Endothelial cell (in vitro differentiated cells): Measurements from ENCODE around the gene CLPX. TPM values are rescaled to one million over a fixed set of nuclear protein-coding genes. Genes with fewer than 3 reads are reported as not detected.

Source experiments
- DNase-seq: peaks from one replicate; pipeline ENCODE4 v3.0.0; 2021; ENCODE audit warnings: low spot score
- H3K27ac Mint-ChIP-seq: one replicate; pipeline ENCODE4 v1.8.0; 2021; ENCODE audit warnings: mixed read lengths, inconsistent platforms; ENCODE audit not compliant: unreplicated experiment
- H3K27me3 Mint-ChIP-seq: one replicate; pipeline ENCODE4 v1.8.0; 2021; ENCODE audit warnings: mild to moderate bottlenecking, moderate library complexity, mixed read lengths, inconsistent platforms; ENCODE audit not compliant: unreplicated experiment
- H3K36me3 Mint-ChIP-seq: one replicate; pipeline ENCODE4 v1.8.0; 2021; ENCODE audit warnings: mild to moderate bottlenecking, low read depth, mixed read lengths, inconsistent platforms; ENCODE audit not compliant: unreplicated experiment
- H3K4me1 Mint-ChIP-seq: one replicate; pipeline ENCODE4 v1.8.0; 2021; ENCODE audit warnings: mild to moderate bottlenecking, mixed read lengths, inconsistent platforms; ENCODE audit not compliant: unreplicated experiment
- H3K4me3 Mint-ChIP-seq: one replicate; pipeline ENCODE4 v1.8.0; 2021; ENCODE audit warnings: mild to moderate bottlenecking, mixed read lengths, inconsistent platforms; ENCODE audit not compliant: unreplicated experiment
- H3K9me3 Mint-ChIP-seq: one replicate; pipeline ENCODE4 v1.8.0; 2021; ENCODE audit warnings: mixed read lengths, inconsistent platforms; ENCODE audit not compliant: unreplicated experiment
- CTCF ChIP-seq: fragments of 200-600 bp; sonication (generic); IDR thresholded peaks from one replicate; pipeline ENCODE4 v1.5.0; 2021; ENCODE audit warnings: antibody characterized with exemption; ENCODE audit not compliant: unreplicated experiment
- total RNA-seq: library from RNA; stranded (reverse); fragmentation: NEBNext Ultra II Directional; extraction: Animal tissue kit (Norgen Biotek cat#: 25700); gene quantifications from one replicate; pipeline ENCODE4 v1.2.1, GENCODE V29; 2021; ENCODE audit not compliant: unreplicated experiment

The CLPX gene
- total RNA-seq, 1 donor from 2014 or later = 52.1 TPM

GRCh38 chr15:65212097-65212496 lies 27.0 kb upstream of the CLPX start:
- Mint-ChIP-seq H3K27ac (no peak overlapping the region), H3K4me1 (no peaks in the 10 kb centered on the region), H3K36me3 (no peaks in the 10 kb centered on the region), H3K27me3 (peaks cover 3% of the 10 kb centered on the region), H3K4me3 (no peak overlapping the region), H3K9me3 (no peaks in the 10 kb centered on the region)
- peak; percentile 54 for TF ChIP-seq CTCF
- peak; percentile 37 for DNase-seq

DNA sequence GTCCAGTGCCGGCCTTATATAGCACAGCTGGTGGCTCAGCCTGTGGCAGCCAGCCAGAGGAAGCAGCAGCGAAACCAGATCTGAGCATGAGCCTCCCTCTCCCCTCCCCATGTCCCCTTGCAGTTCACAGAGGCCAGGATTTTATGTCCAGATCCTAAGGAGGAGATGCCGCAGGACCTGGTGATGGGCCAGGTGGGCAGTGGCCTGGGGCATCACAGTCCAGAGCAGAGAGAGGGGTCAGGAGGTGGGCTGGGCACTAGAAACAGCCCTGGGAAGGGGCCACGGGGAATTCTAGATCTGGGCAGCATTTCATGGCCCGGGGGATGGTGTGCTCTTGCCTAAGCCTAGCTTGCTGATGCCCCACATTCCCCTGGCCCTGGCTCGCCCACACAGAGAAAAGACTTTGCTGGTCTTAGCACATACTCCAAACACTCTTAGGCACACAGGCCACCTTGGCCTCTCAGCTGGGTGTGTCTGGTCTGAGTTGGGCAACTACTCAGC lies 26.4 kb upstream of the CLPX start:
- H3K27ac Mint-ChIP-seq = no peak overlapping the region
- no peak for DNase-seq
- H3K9me3 Mint-ChIP-seq = no peaks in the 10 kb centered on the region
- H3K4me3 Mint-ChIP-seq = no peak overlapping the region
- no peak for TF ChIP-seq CTCF
- no peaks in the 10 kb centered on the region for H3K36me3 Mint-ChIP-seq
- no peaks in the 10 kb centered on the region for H3K4me1 Mint-ChIP-seq
- H3K27me3 Mint-ChIP-seq = peaks cover 5% of the 10 kb centered on the region

GRCh38 chr15:65210770-65211481 lies 25.8 kb upstream of the CLPX start, which contains the start of gene CILP:
CILP (minus strand) TSS chr15:65211473; CDS start chr15:65209755, 1,718 bp downstream.
- TF ChIP-seq CTCF = no peak
- Mint-ChIP-seq H3K36me3 (no peaks in the 10 kb centered on the region), H3K27ac (no peak within 1 kb of the TSS), H3K27me3 (peaks cover 4% of the 10 kb centered on the region), H3K4me1 (no peaks in the 10 kb centered on the region), H3K4me3 (no peak within 1 kb of the TSS), H3K9me3 (no peaks in the 10 kb centered on the region)
- no peak for DNase-seq

- H3K27ac Mint-ChIP-seq = no peak overlapping the region
Observed at GRCh38 chr15:65209701-65210643, 24.8 kb upstream of the CLPX start.

More at GRCh38 chr15:65209701-65210643, 24.8 kb upstream of the CLPX start:
- DNase-seq = no peak
- TF ChIP-seq CTCF = no peak
- Mint-ChIP-seq H3K36me3 (no peaks in the 10 kb centered on the region), H3K9me3 (no peaks in the 10 kb centered on the region), H3K4me1 (no peaks in the 10 kb centered on the region), H3K27me3 (peaks cover 4% of the 10 kb centered on the region), H3K4me3 (no peak overlapping the region)
